Measurements from ENCODE around the gene PAF1. TPM values are rescaled to one million over a fixed set of nuclear protein-coding genes. Genes with fewer than 3 reads are reported as not detected.

The PAF1 gene
- total and polyA plus RNA-seq, 2 of the 13 experiments (the other 11 are each of a cell fraction or from before 2014, with no cell fraction given), result 30.2 to 31.1 TPM

- BruUV-seq (replicated peaks), result no TSS peak
- POLR2A ChIA-PET, result interaction anchor here (2.1 to 4.2 kb wide), 2 partner anchors 12 to 19 kb away, joined by 13 to 31 read pairs; partner anchors contain the start of gene RPS16
- peaks cover 6% of the 10 kb centered on the region for H3K79me2 ChIP-seq (ENCODE audit: insufficient read depth, low read length)
These were observed 25.5 kb upstream of the PAF1 start for GRCh38 chr19:39416152-39417120.

More at GRCh38 chr19:39416152-39417120, 25.5 kb upstream of the PAF1 start:
- intact Hi-C loops (cut with micrococcal nuclease; ENCODE audit: unreplicated experiment) (loop anchor here (10.0 kb wide), 1 partner anchor 118 kb away; the partner anchor contains the start of gene EID2B), in situ Hi-C loops (cut with HindIII; ENCODE audit: extremely low pct_ligation_motif_present, low pct_unique_long_range_greater_than_20kb) (no loop called here)
- Histone ChIP-seq H3K4me1 (ENCODE audit: insufficient read depth, low read length) (peaks cover 34% of the 10 kb centered on the region), H3K9ac (ENCODE audit: insufficient read depth, low read depth, low read length) (no peak overlapping the region), H3K9me3 (ENCODE audit: low read length) (no peaks in the 10 kb centered on the region), H4K20me1 (ENCODE audit: insufficient read depth, low read length) (no peaks in the 10 kb centered on the region), H3K36me3 (replicated peaks in 1 of 2; ENCODE audit: control insufficient read depth in 1 of 2, insufficient read depth in 2 of 2, low read length in 2 of 2) (peaks cover 4 to 10% of the 10 kb centered on the region in 2 experiments; a peak in 4 of 5 replicates), H3K27ac (ENCODE audit: extremely low read length, insufficient read depth, low read length) (no peak overlapping the region), H3K27me3 (ENCODE audit: control insufficient read depth in 1 of 2, insufficient read depth in 2 of 2, low read length in 2 of 2) (no peaks in the 10 kb centered on the region), H3K4me3 (replicated peaks in 1 of 3; ENCODE audit: insufficient read depth in 1 of 3, low read depth in 2 of 3, low read length in 3 of 3) (no peak overlapping the region), H3K4me2 (ENCODE audit: low read depth, low read length) (no peak overlapping the region), H2AFZ (ENCODE audit: low read length) (no peak overlapping the region)
- ATAC-seq (no peak), FAIRE-seq (no peak), DNase-seq (ENCODE audit: low spot score) (no peak)
- WGBS (ENCODE audit: low lambda C conversion rate), result 89% methylated on average over 19 of the region's 27 CpGs
- CTCF ChIA-PET (ENCODE audit: low intra/inter-chr PET ratio, low total read pairs), result no interaction called here
- no peak for TF ChIP-seq KDM4B (CRISPR knock-in tag; IDR thresholded peaks at IDR 0.05)
- TF ChIP-seq CREM (IDR thresholded peaks at IDR 0.05), result no peak
- TF ChIP-seq CREM (CRISPR knock-in tag; IDR thresholded peaks at IDR 0.05), result no peak
- TF ChIP-seq HCFC1 (IDR thresholded peaks at IDR 0.05; ENCODE audit: low read depth, low read length), result no peak
- no peak for TF ChIP-seq ARNT (IDR thresholded peaks at IDR 0.05)
- no peak for TF ChIP-seq KLF15 (CRISPR knock-in tag; IDR thresholded peaks at IDR 0.05; ENCODE audit: borderline replicate concordance)
- no peak for TF ChIP-seq TEF (CRISPR knock-in tag; IDR thresholded peaks at IDR 0.05)

All from HepG2 (cell line).